HL-60 (cell line): ENCODE results near the gene STON2.
A peak's percentile ranks its signal among the peaks of the same experiment; 100 is the strongest.

Experiments used
- DNase-seq, 2 experiments: peaks; one replicate each; pipeline ENCODE4 v3.0.0-alpha.2; 2010 to 2020; ENCODE audit warnings: low read depth in 1 of 2, low spot score in 1 of 2
- H3K27ac ChIP-seq: fragments of 250-450 bp; sonication (Bioruptor Pico); replicated peaks from 2 replicates; pipeline ENCODE4 v1.5.1; 2020; ENCODE audit warnings: mild to moderate bottlenecking, moderate library complexity
- H3K27me3 ChIP-seq: fragments of 250-450 bp; sonication (Bioruptor Pico); 2 replicates; pipeline ENCODE4 v1.5.1; 2021; ENCODE audit warnings: mild to moderate bottlenecking, moderate library complexity; ENCODE audit not compliant: insufficient read depth, poor library complexity, severe bottlenecking
- H3K4me3 ChIP-seq: replicated peaks from 2 replicates; pipeline ENCODE4 v1.5.1; 2011; ENCODE audit warnings: mild to moderate bottlenecking, control low read depth, low read length; ENCODE audit not compliant: insufficient read depth
- GABPA ChIP-seq: IDR thresholded peaks from 2 replicates; pipeline ENCODE4 v1.6.1; 2012; ENCODE audit warnings: low read depth
- POLR2AphosphoS5 ChIP-seq: IDR thresholded peaks from 2 replicates; pipeline ENCODE4 v1.6.1; 2012; ENCODE audit warnings: low read depth
- REST ChIP-seq: IDR thresholded peaks from 2 replicates; pipeline ENCODE4 v1.6.1; 2012; ENCODE audit warnings: low read depth; ENCODE audit not compliant: insufficient replicate concordance
- SPI1 ChIP-seq: IDR thresholded peaks from 2 replicates; pipeline ENCODE4 v1.6.1; 2012; ENCODE audit warnings: low read depth, mild to moderate bottlenecking, borderline replicate concordance
- TF ChIP-seq, protein P1 (sequence below): IDR thresholded peaks from one replicate; pipeline ENCODE4 v1.5.1; 2011; ENCODE audit warnings: low read length, control low read depth, inconsistent platforms; ENCODE audit not compliant: insufficient read depth

The STON2 gene

DNA sequence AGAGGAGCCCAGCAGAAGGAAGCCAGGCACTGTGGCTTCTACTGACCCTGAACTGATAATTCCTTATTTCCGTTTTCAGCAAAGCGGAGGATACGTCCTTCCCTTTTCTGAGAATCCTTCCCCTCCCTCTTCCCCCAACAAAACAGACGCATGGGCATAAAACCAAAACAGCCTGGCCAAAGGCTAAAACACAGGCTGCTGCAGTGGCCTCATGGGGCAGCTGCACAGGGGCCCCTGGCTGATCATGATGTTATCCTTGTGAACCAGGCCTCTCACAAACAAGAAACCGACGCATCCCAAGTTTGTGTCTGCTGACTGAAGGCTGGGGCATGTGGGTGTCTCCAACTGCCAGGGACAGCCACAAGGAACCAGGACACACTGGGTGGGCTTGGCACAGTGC, 23.4 kb upstream of the STON2 start:
- Histone ChIP-seq H3K4me3 (no peak overlapping the region), H3K27ac (no peak overlapping the region), H3K27me3 (no peaks in the 10 kb centered on the region)
- TF ChIP-seq, protein P1, sequence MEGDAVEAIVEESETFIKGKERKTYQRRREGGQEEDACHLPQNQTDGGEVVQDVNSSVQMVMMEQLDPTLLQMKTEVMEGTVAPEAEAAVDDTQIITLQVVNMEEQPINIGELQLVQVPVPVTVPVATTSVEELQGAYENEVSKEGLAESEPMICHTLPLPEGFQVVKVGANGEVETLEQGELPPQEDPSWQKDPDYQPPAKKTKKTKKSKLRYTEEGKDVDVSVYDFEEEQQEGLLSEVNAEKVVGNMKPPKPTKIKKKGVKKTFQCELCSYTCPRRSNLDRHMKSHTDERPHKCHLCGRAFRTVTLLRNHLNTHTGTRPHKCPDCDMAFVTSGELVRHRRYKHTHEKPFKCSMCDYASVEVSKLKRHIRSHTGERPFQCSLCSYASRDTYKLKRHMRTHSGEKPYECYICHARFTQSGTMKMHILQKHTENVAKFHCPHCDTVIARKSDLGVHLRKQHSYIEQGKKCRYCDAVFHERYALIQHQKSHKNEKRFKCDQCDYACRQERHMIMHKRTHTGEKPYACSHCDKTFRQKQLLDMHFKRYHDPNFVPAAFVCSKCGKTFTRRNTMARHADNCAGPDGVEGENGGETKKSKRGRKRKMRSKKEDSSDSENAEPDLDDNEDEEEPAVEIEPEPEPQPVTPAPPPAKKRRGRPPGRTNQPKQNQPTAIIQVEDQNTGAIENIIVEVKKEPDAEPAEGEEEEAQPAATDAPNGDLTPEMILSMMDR: no peak
- no peak for TF ChIP-seq GABPA
- TF ChIP-seq POLR2AphosphoS5: no peak
- DNase-seq: peak in 1 of 2 experiments; percentile 15

DNA sequence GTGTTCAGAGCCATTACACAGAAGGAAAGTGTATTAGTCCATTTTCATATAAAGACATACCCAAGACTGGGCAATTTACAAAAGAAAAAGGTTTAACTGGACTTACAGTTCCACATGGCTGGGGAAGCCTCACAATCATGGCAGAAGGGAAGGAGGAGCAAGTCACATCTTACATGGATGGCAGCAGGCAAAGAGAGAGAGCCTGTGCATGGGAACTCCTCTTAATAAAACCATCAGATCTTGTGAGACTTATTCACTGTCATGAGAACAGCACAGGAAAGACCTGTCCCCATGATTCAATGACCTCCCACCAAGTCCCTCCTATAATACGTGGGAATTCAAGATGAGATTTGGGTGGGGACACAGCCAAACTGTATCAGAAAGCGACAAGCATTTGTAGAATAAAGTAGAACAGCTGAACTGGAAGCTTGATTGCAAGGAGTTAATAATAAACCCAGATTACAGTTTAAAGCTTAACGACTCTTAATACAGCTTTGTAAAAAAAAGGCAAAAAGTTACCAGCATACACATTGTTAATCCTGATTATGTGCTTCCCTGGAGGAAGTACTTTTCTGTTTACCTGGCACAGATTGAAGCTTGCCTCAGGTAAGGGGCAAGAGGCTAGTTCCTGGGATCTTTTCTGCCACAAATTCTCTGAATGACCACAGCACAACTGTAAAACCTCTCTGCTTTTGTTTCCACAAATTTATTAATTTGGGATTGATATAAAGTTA, 18.1 kb upstream of the STON2 start:
- no peak overlapping the region for H3K27ac ChIP-seq
- H3K27me3 ChIP-seq: no peaks in the 10 kb centered on the region
- H3K4me3 ChIP-seq: no peak overlapping the region
- DNase-seq: no peak
- TF ChIP-seq SPI1 (no peak), POLR2AphosphoS5 (no peak), GABPA (no peak), REST (no peak)
- TF ChIP-seq, protein P1: no peak

DNA sequence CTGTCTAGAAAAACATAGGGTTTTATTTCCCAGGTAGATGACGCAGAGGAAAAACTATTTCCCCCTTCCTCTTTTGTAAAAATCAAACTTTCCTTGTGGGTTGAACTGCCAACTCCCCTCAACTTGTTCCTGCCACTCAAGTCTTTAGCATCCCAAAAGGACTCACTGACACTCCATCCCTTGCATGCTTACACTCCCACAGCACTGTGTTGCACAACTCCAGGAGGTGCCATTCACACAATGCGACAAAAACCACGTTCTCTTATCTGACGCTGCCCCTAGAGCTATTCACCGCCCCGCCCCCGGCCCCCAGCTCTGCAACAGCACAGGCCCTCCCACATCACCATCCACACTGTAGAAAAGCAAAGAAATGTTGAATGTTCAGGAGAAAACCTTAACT, 16.9 kb upstream of the STON2 start:
- Histone ChIP-seq H3K27me3 (no peaks in the 10 kb centered on the region), H3K4me3 (no peak overlapping the region), H3K27ac (no peak overlapping the region)
- no peak for DNase-seq
- TF ChIP-seq SPI1 (peak; percentile 8; the same call in 1 of the 2 replicates), GABPA (no peak)

- TF ChIP-seq, protein P1: no peak
- peak; percentile 46; the same call in 1 of the 2 replicates for TF ChIP-seq SPI1
- H3K4me3 ChIP-seq: no peak overlapping the region
- H3K27me3 ChIP-seq: no peaks in the 10 kb centered on the region
- H3K27ac ChIP-seq: no peak overlapping the region
- DNase-seq: peak; percentile 28 to 52
These were observed 16.2 kb upstream of the STON2 start for GRCh38 chr14:81416194-81416952.

DNA sequence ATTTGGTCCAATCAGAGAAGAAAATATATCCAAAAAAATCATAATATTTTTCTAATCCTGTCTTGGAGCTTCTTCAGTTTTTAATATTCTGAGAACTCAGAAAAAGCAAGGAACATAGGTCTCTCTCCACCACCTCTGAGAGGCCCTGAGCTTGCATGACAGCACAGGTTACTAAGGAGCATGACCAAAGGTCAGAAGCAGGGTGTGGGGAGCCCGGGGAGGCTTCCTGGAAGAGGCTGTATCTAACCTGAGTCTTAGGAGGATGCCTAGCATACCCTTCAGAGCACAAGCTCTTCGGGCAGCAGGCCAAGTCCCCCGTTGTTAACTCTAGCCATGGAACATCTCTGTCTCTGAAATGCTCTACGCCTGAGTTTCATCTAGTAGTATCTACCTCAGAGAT, 15.7 kb upstream of the STON2 start:
- no peak overlapping the region for H3K4me3 ChIP-seq
- TF ChIP-seq GABPA (no peak), REST (no peak), SPI1 (no peak), POLR2AphosphoS5 (no peak)
- TF ChIP-seq, protein P1: no peak
- H3K27ac ChIP-seq: no peak overlapping the region
- no peaks in the 10 kb centered on the region for H3K27me3 ChIP-seq
- no peak for DNase-seq
